HG03575 (cell line): ENCODE results near the gene STARD8.
"Not testable (repeated sequence)": the region's sequence is repeated elsewhere in the genome, so short reads cannot be mapped to it uniquely, and the experiment has no call there.

ENCODE experiments used
- ATAC-seq: cut with Tn5 transposase; IDR thresholded peaks from one replicate; pipeline ENCODE4 v1.9.1; 2021; ENCODE audit not compliant: unreplicated experiment, insufficient number of reproducible peaks, low FRiP score; ENCODE audit errors: extremely low read depth

The STARD8 gene

DNA sequence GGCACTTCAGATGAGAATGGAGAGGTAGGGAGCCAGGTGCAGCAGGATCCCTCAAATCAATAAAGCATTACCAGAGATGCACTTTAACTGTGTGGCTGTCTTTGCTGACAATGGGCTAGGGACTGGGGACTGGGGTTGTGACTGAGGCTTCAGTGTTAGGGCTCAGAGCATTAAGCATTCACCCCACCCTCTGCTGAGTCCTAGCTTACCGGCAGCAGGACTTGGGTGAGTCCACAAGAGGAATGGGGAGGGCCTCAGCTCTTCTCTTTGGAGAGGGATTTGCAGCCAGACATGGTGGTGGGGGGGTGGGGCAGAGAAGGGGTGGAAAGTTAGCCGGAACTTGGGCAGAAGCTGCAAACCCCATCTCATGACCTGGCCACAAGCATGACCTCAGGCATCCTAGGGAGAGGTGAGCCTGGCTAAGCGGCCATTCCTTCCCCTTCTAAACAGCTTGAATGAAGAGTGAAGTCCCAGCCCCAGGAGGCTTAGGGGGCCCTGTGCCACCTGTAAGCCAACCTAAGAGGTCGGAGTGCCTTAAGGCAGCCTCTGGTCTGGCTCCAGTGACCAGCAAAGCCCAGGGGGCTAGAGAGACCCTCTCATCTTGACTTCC, 78.4 kb downstream of the STARD8 start:
- ATAC-seq: no peak

DNA sequence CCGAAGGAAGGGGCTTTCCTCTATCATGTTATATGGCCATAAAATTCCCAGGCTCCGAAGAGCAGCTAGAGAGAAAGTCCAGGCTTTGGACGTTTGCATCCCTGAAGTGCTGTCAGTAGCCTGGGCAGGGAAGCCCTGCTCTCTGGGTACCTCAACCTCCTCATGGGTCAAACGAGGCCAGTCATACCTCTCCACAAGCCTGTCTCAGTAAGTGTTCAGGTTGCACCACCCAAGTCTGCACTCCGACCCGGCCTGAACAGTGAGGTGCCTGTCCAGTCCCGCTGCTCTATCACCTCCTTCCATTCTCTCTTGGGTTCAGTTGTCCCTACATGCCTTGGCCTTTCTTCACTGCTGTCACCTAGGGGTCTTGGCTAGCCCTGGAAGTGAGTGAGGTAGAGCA, 78.9 kb downstream of the STARD8 start:
- ATAC-seq: no peak

DNA sequence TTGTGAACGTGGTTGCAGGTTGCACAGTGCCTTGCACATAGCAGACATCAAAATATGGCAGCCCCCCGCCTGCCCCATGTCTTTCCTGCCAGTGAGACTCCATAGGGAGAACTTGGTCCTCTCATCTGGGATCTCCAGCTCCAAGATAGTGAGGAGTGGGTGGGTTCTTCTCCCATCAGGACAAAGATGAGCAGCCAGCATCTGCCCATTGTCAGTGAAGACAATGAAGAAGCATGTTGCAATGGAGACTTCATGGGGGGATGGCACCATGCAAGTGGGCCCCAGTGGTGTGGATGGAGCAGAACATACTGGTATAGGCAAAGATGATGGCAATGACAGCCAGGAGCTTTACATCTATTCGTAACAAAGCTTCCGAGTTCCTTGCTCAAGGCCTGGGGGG, 80.2 kb downstream of the STARD8 start:
- ATAC-seq: no peak

- ATAC-seq: no peak
These were observed 80.7 kb downstream of the STARD8 start for GRCh38 chrX:68728186-68728585.

- ATAC-seq: no peak
These were observed 83.8 kb downstream of the STARD8 start for GRCh38 chrX:68731254-68731653.

DNA sequence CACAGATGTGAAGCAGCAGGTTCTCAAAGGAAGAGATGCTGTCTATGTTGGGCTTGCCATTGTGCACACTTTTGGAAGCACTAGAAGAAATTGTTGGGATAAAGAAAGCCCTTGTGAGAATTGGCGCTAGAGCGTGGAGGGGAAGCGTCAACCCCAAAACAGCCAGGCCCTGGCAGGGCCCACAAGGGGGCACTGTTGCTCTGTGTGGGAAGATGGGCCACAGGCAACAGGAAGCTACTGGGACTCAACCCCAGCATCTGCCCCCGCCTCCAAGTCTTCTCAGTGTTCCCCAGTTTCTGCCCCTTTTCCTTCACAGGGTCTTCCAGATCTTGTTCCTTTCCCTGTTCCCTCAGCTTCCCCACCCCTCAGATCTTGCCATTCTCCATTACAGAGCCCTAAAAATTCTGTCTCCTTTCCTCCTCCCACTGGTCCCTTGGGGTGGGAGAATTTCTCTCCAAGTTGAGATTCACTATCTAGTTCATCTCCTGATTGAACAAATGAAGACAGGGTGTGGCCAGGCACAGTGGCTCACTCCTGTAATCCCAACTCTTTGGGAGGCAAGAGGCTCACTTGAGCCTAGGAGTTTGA, 85.5 kb downstream of the STARD8 start:
- ATAC-seq: no peak

GRCh38 chrX:68735266-68735665, 87.8 kb downstream of the STARD8 start:
- no peak for ATAC-seq

DNA sequence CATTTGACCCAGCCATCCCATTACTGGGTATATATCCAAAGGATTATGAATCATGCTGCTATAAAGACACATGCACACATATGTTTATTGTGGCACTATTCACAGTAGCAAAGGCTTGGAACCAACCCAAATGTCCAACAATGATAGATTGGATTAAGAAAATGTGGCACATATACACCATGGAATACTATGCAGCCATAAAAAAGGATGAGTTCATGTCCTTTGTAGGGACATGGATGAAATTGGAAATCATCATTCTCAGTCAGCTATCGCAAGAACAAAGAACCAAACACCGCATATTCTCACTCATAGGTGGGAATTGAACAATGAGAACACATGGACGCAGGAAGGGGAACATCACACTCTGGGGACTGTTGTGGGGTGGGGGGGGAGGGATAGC, 94.4 kb downstream of the STARD8 start:
- not testable (repeated sequence) for ATAC-seq

GRCh38 chrX:68743754-68744153, 96.3 kb downstream of the STARD8 start:
- no peak for ATAC-seq

DNA sequence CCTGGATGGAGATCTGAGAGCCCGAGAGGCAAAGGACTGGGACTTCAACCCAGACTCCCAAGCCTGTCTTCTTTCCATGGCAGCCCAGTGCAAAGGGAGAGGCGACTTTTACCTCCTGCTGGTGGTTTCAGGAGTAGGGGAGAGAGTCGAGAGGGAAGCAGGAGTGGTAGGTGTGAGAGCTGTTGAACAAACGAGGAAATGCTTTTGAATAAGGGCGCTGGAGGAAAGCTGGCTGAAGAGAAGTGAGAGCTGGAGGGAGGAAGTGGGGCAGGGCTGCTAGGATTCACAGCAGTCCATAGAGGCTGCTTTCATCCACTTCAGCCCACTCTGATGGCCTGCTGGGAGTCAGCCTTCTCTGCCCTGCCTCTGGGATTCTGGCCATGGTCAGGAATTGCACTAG, 99.5 kb downstream of the STARD8 start:
- no peak for ATAC-seq

GRCh38 chrX:68748030-68748429, 100.6 kb downstream of the STARD8 start:
- ATAC-seq: no peak

- ATAC-seq: no peak
These were observed 102.0 kb downstream of the STARD8 start for GRCh38 chrX:68749426-68749825.

GRCh38 chrX:68750316-68750715, 102.8 kb downstream of the STARD8 start:
- no peak for ATAC-seq

- ATAC-seq: no peak
These were observed 103.9 kb downstream of the STARD8 start for GRCh38 chrX:68751372-68751771.

- no peak for ATAC-seq
These were observed 105.8 kb downstream of the STARD8 start for GRCh38 chrX:68753218-68753617.

DNA sequence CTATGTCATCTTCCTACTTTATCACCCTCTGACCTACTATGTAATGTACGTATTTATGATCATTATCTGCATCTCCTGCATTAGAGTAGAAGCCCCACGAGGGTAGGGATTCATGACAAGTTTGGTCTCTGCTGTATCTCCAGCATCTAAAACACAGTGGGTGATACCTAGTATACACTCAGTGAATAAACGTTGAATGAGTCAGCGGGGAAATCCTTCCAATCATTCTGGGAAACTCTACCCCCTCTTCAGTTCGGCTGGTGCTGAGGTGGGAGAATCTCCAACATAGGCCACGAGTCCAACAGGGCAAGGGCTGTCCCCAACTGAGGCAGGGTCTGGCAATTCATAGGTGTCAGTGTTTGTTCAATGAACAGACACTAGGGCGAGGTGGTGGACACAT, 106.9 kb downstream of the STARD8 start:
- ATAC-seq: no peak

- ATAC-seq: no peak
These were observed 108.2 kb downstream of the STARD8 start for GRCh38 chrX:68755616-68756125.

- ATAC-seq: no peak
These were observed 109.9 kb downstream of the STARD8 start for GRCh38 chrX:68757331-68757730.

DNA sequence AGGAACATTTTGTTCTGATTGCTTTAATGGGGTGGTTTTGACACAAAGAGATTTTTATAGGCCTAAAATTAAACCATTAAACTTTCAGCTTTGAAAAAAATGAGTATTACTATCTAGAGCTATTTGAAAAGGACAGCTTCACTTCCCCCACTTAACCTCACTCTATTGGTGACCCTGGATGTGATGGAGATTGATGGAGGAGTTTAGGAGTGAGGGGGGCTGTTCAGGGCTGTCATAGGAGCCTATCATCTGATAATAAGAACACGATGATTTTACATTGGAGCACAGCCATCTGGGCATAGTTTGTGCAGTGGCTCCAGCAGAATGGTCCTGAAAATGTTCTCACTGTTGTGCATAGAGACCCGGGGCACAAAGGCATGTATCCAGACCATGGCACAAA, 110.3 kb downstream of the STARD8 start:
- ATAC-seq: no peak

DNA sequence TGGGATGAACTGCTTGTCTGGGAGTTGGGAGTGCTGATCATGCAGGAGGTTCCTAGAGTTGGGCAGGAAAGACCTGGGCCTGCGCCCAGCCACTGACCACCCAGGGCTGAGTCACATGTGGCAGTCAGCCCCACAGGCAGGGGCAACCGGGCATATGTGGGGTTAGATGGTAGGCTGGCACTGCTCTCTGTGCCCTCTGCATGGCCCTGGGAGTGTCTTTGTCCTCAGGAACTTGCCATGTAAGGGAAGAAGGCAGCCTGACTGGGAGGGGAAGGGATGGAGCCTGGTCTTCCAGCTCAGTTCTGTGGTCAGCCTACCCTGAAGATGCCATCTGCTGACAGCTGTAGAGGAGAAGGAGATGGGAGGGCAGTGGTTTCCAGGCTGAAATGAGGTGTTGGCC, 111.2 kb downstream of the STARD8 start:
- ATAC-seq: no peak

- no peak for ATAC-seq
These were observed 113.6 kb downstream of the STARD8 start for GRCh38 chrX:68761086-68761485.
